Erythroblast (primary cell): ENCODE results near the gene MAPK8.

Experiments used
- GATA1 ChIP-seq: IDR thresholded peaks from 2 replicates; pipeline ENCODE4 v1.6.1; 2011; ENCODE audit warnings: low read depth, mild to moderate bottlenecking, control low read depth, low read length, moderate library complexity
- POLR2A ChIP-seq: IDR thresholded peaks from 2 replicates; pipeline ENCODE4 v1.6.1; 2011; ENCODE audit warnings: mild to moderate bottlenecking, low read length

GRCh38 chr10:48309711-48310226 lies 3.3 kb downstream of the MAPK8 start:
- no peak for TF ChIP-seq POLR2A
- no peak for TF ChIP-seq GATA1
